SK-N-SH (cell line): Measurements from ENCODE around the gene MPC1. TPM values are rescaled to one million over a fixed set of nuclear protein-coding genes. Genes with fewer than 3 reads are reported as not detected.

ENCODE experiments used
- CTCF ChIA-PET: fragments of 300-600, 350-600 bp; formaldehyde crosslinking; extraction: SDS; loops from one replicate; lab custom pipeline; 2021; lab: Yijun Ruan, JAX
- POLR2A ChIA-PET: fragments of 350-600 bp; sonication (Branson Sonifier 250); formaldehyde crosslinking; extraction: SDS; loops from one replicate; lab custom pipeline; 2020; ENCODE audit warnings: antibody characterized with exemption, inconsistent platforms; lab: Yijun Ruan, JAX
- DNase-seq: peaks from one replicate; pipeline ENCODE4 v3.0.0; 2012
- H2AFZ ChIP-seq: fragments of 200-600 bp; sonication (generic); 2 replicates; pipeline ENCODE4 v1.8.1; 2016; ENCODE audit warnings: antibody characterized with exemption, mild to moderate bottlenecking, low read depth
- H3F3A ChIP-seq: fragments of 200-600 bp; sonication (generic); replicated peaks from 2 replicates; pipeline ENCODE3; 2016; ENCODE audit warnings: antibody characterized with exemption, mild to moderate bottlenecking; ENCODE audit not compliant: insufficient read depth
- H3K27ac ChIP-seq, 2 experiments: fragments of 200-500 bp in 1 of 2; fragments of 200-600 bp in 1 of 2; sonication (Bioruptor generic) in 1 of 2; sonication (generic), shearing (Covaris generic) in 1 of 2; 2 replicates each; pipeline versions ENCODE4 v1.5.1 to v1.6.1; 2014 to 2016; ENCODE audit warnings: low read depth in 2 of 2, inconsistent platforms in 1 of 2, low read length in 1 of 2, mild to moderate bottlenecking in 1 of 2, mixed read lengths in 1 of 2
- H3K27me3 ChIP-seq: fragments of 200-600 bp; sonication (generic), shearing (Covaris generic); 2 replicates; pipeline ENCODE4 v1.6.1; 2016; ENCODE audit warnings: mixed run types; ENCODE audit not compliant: insufficient read depth
- H3K36me3 ChIP-seq, 2 experiments: fragments of 200-500 bp in 1 of 2; fragments of 200-600 bp in 1 of 2; sonication (Bioruptor generic) in 1 of 2; sonication (generic) in 1 of 2; replicated peaks in 1 of 2; 2 replicates each; pipeline versions ENCODE3 to v1.5.1; 2014 to 2016; ENCODE audit warnings: low read length in 1 of 2, mild to moderate bottlenecking in 1 of 2; ENCODE audit not compliant: insufficient read depth in 2 of 2, control insufficient read depth in 1 of 2
- H3K4me1 ChIP-seq, 2 experiments: fragments of 200-500 bp in 1 of 2; fragments of 200-600 bp in 1 of 2; sonication (Bioruptor generic) in 1 of 2; sonication (generic), shearing (Covaris generic) in 1 of 2; 2 replicates each; pipeline versions ENCODE4 v1.5.1 to v1.6.1; 2014 to 2016; ENCODE audit warnings: low read depth in 1 of 2, low read length in 1 of 2, mixed run types in 1 of 2; ENCODE audit not compliant: insufficient read depth in 2 of 2, control insufficient read depth in 1 of 2
- H3K4me2 ChIP-seq: fragments of 200-600 bp; sonication (generic), shearing (Covaris generic); 2 replicates; pipeline ENCODE4 v1.6.1; 2017; ENCODE audit warnings: mixed run types
- H3K4me3 ChIP-seq, 2 experiments: fragments of 200-500 bp in 1 of 2; fragments of 200-600 bp in 1 of 2; sonication (Bioruptor generic) in 1 of 2; sonication (generic), shearing (Covaris generic) in 1 of 2; 2 replicates each; pipeline versions ENCODE4 v1.5.1 to v1.8.1; 2014 to 2016; ENCODE audit warnings: low read depth in 2 of 2, inconsistent platforms in 1 of 2, low read length in 1 of 2, mild to moderate bottlenecking in 1 of 2, mixed read lengths in 1 of 2, moderate library complexity in 1 of 2
- H3K79me2 ChIP-seq: fragments of 200-600 bp; sonication (generic); 2 replicates; pipeline ENCODE4 v1.8.1; 2017; ENCODE audit warnings: mild to moderate bottlenecking; ENCODE audit not compliant: insufficient read depth
- H3K9ac ChIP-seq: fragments of 200-600 bp; sonication (generic); 2 replicates; pipeline ENCODE4 v1.6.1; 2017; ENCODE audit warnings: mixed run types
- H3K9me2 ChIP-seq: fragments of 200-600 bp; sonication (generic); 2 replicates; pipeline ENCODE4 v1.6.1; 2017; ENCODE audit warnings: mixed run types
- H3K9me3 ChIP-seq: fragments of 200-600 bp; sonication (generic); 2 replicates; pipeline ENCODE4 v1.6.1; 2017; ENCODE audit warnings: mixed run types, mild to moderate bottlenecking, moderate library complexity
- H4K20me1 ChIP-seq: fragments of 200-600 bp; sonication (generic); 2 replicates; pipeline ENCODE4 v1.6.1; 2017; ENCODE audit warnings: mild to moderate bottlenecking, mixed run types; ENCODE audit not compliant: insufficient read depth
- CHD2 ChIP-seq: fragments of 150-350 bp; IDR thresholded peaks from 2 replicates; pipeline ENCODE4 v1.6.1; 2018; ENCODE audit warnings: low read length; ENCODE audit not compliant: partially characterized antibody
- ELF1 ChIP-seq: IDR thresholded peaks from 2 replicates; pipeline ENCODE4 v1.4.0; 2012
- EZH2phosphoT487 ChIP-seq: fragments of 200-600 bp; sonication (generic); IDR thresholded peaks from 2 replicates; pipeline ENCODE4 v1.6.1; 2017; ENCODE audit warnings: low read depth, mixed run types, mild to moderate bottlenecking, antibody characterized with exemption, moderate library complexity, borderline replicate concordance
- FOSL2 ChIP-seq: IDR thresholded peaks from 2 replicates; pipeline ENCODE4 v1.4.0; 2012; ENCODE audit warnings: low read depth, mild to moderate bottlenecking, moderate library complexity, borderline replicate concordance
- FOXJ3 ChIP-seq: sonication (generic); formaldehyde crosslinking; IDR thresholded peaks from 2 replicates; pipeline ENCODE4 v1.5.1; 2020; ENCODE audit warnings: mild to moderate bottlenecking, missing genetic modification reagents
- FOXM1 ChIP-seq: IDR thresholded peaks from 2 replicates; pipeline ENCODE4 v1.4.0; 2012; ENCODE audit warnings: low read depth, mild to moderate bottlenecking
- GATA2 ChIP-seq: sonication (generic); formaldehyde crosslinking; IDR thresholded peaks from 2 replicates; pipeline ENCODE4 v1.5.0; 2020; ENCODE audit warnings: mild to moderate bottlenecking, missing genetic modification reagents
- JUND ChIP-seq: IDR thresholded peaks from 2 replicates; pipeline ENCODE4 v1.4.0; 2012
- MEF2A ChIP-seq: IDR thresholded peaks from 2 replicates; pipeline ENCODE4 v1.4.0; 2012; ENCODE audit warnings: low read depth, borderline replicate concordance
- MXI1 ChIP-seq: IDR thresholded peaks from 2 replicates; pipeline ENCODE4 v1.6.1; 2012; ENCODE audit warnings: mild to moderate bottlenecking, low read depth, low read length, improper control_type of control experiment
- RCOR1 ChIP-seq: fragments of 150-350 bp; IDR thresholded peaks from 2 replicates; pipeline ENCODE4 v1.6.1; 2017; ENCODE audit warnings: antibody characterized with exemption, low read length
- TAF1 ChIP-seq: IDR thresholded peaks from 2 replicates; pipeline ENCODE4 v1.6.1; 2012; ENCODE audit warnings: low read depth, mild to moderate bottlenecking, low read length, moderate library complexity, borderline replicate concordance
- WGBS: methylation state at CpG from one replicate; pipeline ENCODE4 v1.1.6; 2017; ENCODE audit warnings: low lambda C conversion rate; 5-methylcytosine and 5-hydroxymethylcytosine counted together
- polyA plus RNA-seq, 3 experiments: library from polyadenylated mRNA; depleted of rRNA; stranded (reverse); fragments of >200 nt; gene quantifications; 2 replicates each; pipeline ENCODE4 v1.2.3, GENCODE V29; 2012
- TF ChIP-seq, protein P1 (sequence below): fragments of 150-350 bp; IDR thresholded peaks from 2 replicates; pipeline ENCODE4 v1.6.1; 2016; ENCODE audit warnings: mild to moderate bottlenecking, low read depth, low read length
- TF ChIP-seq, protein P2 (sequence below): IDR thresholded peaks from 2 replicates; pipeline ENCODE4; 2012
- TF ChIP-seq, protein P3 (sequence below): fragments of 150-350 bp; IDR thresholded peaks from 2 replicates; pipeline ENCODE4 v1.6.1; 2017; ENCODE audit warnings: antibody characterized with exemption, low read length, low read depth, borderline replicate concordance

Gene MPC1
- polyA plus RNA-seq, 1 of the 3 experiments (the other 2 are of a cell fraction), result 13.6 TPM

DNA sequence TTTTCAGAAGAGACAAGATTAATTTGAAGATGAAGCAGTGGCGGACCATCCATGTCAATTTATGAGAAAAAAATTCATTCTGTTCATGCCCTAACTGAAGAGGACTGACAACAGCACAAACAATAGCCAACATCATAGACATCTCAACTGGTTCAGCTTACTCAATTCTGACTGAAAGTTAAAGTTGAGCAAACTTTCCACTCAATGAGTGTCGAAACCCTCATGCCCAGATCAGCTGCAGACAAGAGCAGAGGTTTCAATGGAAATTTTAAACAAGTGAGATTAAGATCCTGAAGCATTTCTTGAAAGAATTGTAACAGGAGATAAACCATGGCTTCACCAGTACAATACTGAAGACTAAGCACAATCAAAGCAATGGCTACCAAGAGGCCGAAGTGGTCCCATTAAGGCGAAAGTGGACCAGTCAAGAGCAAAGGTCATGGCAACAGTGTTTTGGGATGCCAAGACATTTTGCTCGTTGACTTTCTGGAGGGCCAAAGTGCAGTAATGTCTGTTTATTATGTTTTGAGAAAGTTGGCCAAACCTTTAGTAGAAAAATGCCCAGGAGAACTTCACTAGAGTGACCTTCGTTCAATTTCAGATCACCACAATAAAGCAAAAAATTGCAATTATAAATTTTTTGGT, 34.3 kb downstream of the MPC1 start:
- Histone ChIP-seq H3K9me2 (no peaks in the 10 kb centered on the region), H3K79me2 (no peaks in the 10 kb centered on the region), H3K9me3 (no peaks in the 10 kb centered on the region), H3K4me2 (no peak overlapping the region), H3K27me3 (no peaks in the 10 kb centered on the region), H2AFZ (no peak overlapping the region), H4K20me1 (no peaks in the 10 kb centered on the region), H3K4me3 (no peak overlapping the region), H3K4me1 (no peaks in the 10 kb centered on the region; a peak in 2 of 4 replicates)
- POLR2A ChIA-PET, result no interaction called here
- CTCF ChIA-PET, result no interaction called here
- 66% methylated on average over 6 of the region's 6 CpGs for WGBS
- no peak for TF ChIP-seq FOXM1
- no peak for TF ChIP-seq RCOR1
- TF ChIP-seq FOSL2, result no peak
- TF ChIP-seq TAF1, result no peak
- TF ChIP-seq MEF2A, result no peak
- no peak for TF ChIP-seq ELF1
- TF ChIP-seq, protein P1, sequence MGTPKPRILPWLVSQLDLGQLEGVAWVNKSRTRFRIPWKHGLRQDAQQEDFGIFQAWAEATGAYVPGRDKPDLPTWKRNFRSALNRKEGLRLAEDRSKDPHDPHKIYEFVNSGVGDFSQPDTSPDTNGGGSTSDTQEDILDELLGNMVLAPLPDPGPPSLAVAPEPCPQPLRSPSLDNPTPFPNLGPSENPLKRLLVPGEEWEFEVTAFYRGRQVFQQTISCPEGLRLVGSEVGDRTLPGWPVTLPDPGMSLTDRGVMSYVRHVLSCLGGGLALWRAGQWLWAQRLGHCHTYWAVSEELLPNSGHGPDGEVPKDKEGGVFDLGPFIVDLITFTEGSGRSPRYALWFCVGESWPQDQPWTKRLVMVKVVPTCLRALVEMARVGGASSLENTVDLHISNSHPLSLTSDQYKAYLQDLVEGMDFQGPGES, result no peak
- TF ChIP-seq, protein P2, sequence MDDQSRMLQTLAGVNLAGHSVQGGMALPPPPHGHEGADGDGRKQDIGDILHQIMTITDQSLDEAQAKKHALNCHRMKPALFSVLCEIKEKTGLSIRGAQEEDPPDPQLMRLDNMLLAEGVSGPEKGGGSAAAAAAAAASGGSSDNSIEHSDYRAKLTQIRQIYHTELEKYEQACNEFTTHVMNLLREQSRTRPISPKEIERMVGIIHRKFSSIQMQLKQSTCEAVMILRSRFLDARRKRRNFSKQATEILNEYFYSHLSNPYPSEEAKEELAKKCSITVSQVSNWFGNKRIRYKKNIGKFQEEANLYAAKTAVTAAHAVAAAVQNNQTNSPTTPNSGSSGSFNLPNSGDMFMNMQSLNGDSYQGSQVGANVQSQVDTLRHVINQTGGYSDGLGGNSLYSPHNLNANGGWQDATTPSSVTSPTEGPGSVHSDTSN, result no peak
- TF ChIP-seq GATA2 (CRISPR knock-in tag), result no peak
- TF ChIP-seq, protein P3, sequence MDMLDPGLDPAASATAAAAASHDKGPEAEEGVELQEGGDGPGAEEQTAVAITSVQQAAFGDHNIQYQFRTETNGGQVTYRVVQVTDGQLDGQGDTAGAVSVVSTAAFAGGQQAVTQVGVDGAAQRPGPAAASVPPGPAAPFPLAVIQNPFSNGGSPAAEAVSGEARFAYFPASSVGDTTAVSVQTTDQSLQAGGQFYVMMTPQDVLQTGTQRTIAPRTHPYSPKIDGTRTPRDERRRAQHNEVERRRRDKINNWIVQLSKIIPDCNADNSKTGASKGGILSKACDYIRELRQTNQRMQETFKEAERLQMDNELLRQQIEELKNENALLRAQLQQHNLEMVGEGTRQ, result no peak
- TF ChIP-seq CHD2, result no peak
- TF ChIP-seq EZH2phosphoT487, result no peak
- no peak for TF ChIP-seq JUND
- no peak for TF ChIP-seq FOXJ3 (CRISPR knock-in tag)
- TF ChIP-seq, all 33 proteins: peak for 0
- Histone ChIP-seq H3F3A (no peaks in the 10 kb centered on the region), H3K9ac (no peak overlapping the region), H3K36me3 (no peaks in the 10 kb centered on the region), H3K27ac (no peak overlapping the region)
- no peak for DNase-seq

DNA sequence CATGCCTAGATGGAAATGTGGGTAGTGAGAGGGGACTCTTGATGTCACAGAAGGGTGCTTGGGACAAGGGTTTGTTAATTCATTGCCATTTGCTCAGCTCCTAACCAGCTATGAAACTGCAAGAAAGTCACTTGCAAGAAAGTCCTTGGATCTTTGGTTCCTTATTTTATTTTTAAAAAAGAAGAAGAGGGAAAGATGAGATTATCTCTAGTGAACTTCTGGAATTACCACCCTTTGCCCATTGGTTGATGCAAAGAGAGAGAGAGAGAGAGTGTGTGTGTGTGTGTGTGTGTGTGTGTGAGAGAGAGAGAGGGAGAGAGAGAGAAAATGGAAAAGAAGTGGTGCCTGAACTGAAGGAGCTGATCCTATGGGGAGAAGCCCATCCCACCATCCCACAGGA, 35.8 kb downstream of the MPC1 start:
- Histone ChIP-seq H3K9ac (no peak overlapping the region), H3F3A (no peaks in the 10 kb centered on the region), H3K36me3 (no peaks in the 10 kb centered on the region), H3K9me3 (no peaks in the 10 kb centered on the region), H3K4me2 (no peak overlapping the region), H3K79me2 (peaks cover 8% of the 10 kb centered on the region), H2AFZ (no peak overlapping the region), H3K9me2 (no peaks in the 10 kb centered on the region), H3K27me3 (no peaks in the 10 kb centered on the region), H3K4me1 (peaks cover 0 to 3% of the 10 kb centered on the region in 2 experiments; a peak in 2 of 4 replicates), H3K27ac (no peak overlapping the region), H3K4me3 (no peak overlapping the region), H4K20me1 (no peaks in the 10 kb centered on the region)
- no peak for DNase-seq
- POLR2A ChIA-PET, result no interaction called here
- TF ChIP-seq FOXJ3 (CRISPR knock-in tag) (no peak), MXI1 (no peak)
- CTCF ChIA-PET, result no interaction called here
